PC-9 (cell line): Measurements from ENCODE around the gene INPP5J. TPM values are rescaled to one million over a fixed set of nuclear protein-coding genes. Genes with fewer than 3 reads are reported as not detected.

ENCODE experiments used
- BruUV-seq: library from RNA; stranded (reverse); fragments of 400-500 nt; replicated peaks from 2 replicates; lab custom pipeline; 2021; lab: Mats Ljungman, UMichigan
- CTCF ChIA-PET: fragments of 300-600 bp; sonication (Branson Sonifier 250); formaldehyde crosslinking; loops from one replicate; lab custom pipeline; 2022; ENCODE audit warnings: antibody characterized with exemption; lab: Charles Lee
- POLR2A ChIA-PET: fragments of 300-600 bp; sonication (Branson Sonifier 250); formaldehyde crosslinking; loops from one replicate; lab custom pipeline; 2022; ENCODE audit warnings: antibody characterized with exemption; ENCODE audit not compliant: unreplicated experiment; lab: Charles Lee
- DNase-seq, 2 experiments: peaks; one replicate each; pipeline versions ENCODE4 v3.0.0 to v3.0.0-alpha.2; 2015 to 2022; ENCODE audit warnings: mixed read lengths in 1 of 2
- H2AFZ ChIP-seq: fragments of 200-600 bp; sonication (generic); 2 replicates; pipeline ENCODE4 v1.8.1; 2017; ENCODE audit warnings: antibody characterized with exemption
- H3F3A ChIP-seq: fragments of 200-600 bp; sonication (generic); 2 replicates; pipeline ENCODE4 v1.8.1; 2017; ENCODE audit warnings: antibody characterized with exemption, mild to moderate bottlenecking, low read depth; ENCODE audit not compliant: insufficient read depth
- H3K27ac ChIP-seq: fragments of 200-600 bp; sonication (generic); 2 replicates; pipeline ENCODE4 v1.6.1; 2016; ENCODE audit warnings: mixed run types
- H3K27me3 ChIP-seq: fragments of 200-600 bp; sonication (generic); 2 replicates; pipeline ENCODE4 v1.6.1; 2016; ENCODE audit warnings: low read depth, mixed run types; ENCODE audit not compliant: insufficient read depth
- H3K36me3 ChIP-seq: fragments of 200-600 bp; sonication (generic); 2 replicates; pipeline ENCODE4 v1.6.1; 2016; ENCODE audit warnings: low read depth, mixed run types
- H3K4me1 ChIP-seq: fragments of 200-600 bp; sonication (generic); replicated peaks from 2 replicates; pipeline ENCODE4 v1.6.1; 2016; ENCODE audit warnings: mixed run types; ENCODE audit not compliant: insufficient read depth
- H3K4me2 ChIP-seq: fragments of 200-600 bp; sonication (generic); 2 replicates; pipeline ENCODE4 v1.6.1; 2017; ENCODE audit warnings: mixed run types
- H3K4me3 ChIP-seq: fragments of 200-600 bp; sonication (generic); 2 replicates; pipeline ENCODE4 v1.6.1; 2016; ENCODE audit warnings: mixed run types
- H3K79me2 ChIP-seq: fragments of 200-600 bp; sonication (generic); 2 replicates; pipeline ENCODE4 v1.6.1; 2017; ENCODE audit warnings: low read depth, mixed run types
- H3K9me2 ChIP-seq: fragments of 200-600 bp; sonication (generic); 2 replicates; pipeline ENCODE4 v1.8.1; 2017; ENCODE audit warnings: mild to moderate bottlenecking; ENCODE audit not compliant: insufficient read depth
- H3K9me3 ChIP-seq: fragments of 200-600 bp; sonication (generic); 2 replicates; pipeline ENCODE4 v1.8.1; 2016; ENCODE audit warnings: low read depth; ENCODE audit not compliant: insufficient read depth
- H4K20me1 ChIP-seq: fragments of 200-600 bp; sonication (generic); 2 replicates; pipeline ENCODE4 v1.8.1; 2017; ENCODE audit not compliant: insufficient read depth
- EZH2 ChIP-seq: fragments of 200-600 bp; sonication (generic); IDR thresholded peaks from 2 replicates; pipeline ENCODE4 v1.8.0; 2017; ENCODE audit warnings: antibody characterized with exemption, low read depth
- intact Hi-C: fragments of 100-400 bp; cut with micrococcal nuclease; formaldehyde crosslinking; loops from one replicate; pipeline ENCODE4 v1.10.0; 2022; ENCODE audit not compliant: unreplicated experiment
- total RNA-seq: library from RNA; stranded (reverse); gene quantifications from 2 replicates; pipeline ENCODE4 v1.2.3, GENCODE V29; 2021
- TF ChIP-seq, protein P1 (sequence below): fragments of 200-600 bp; sonication (generic); conservative IDR thresholded peaks from 2 replicates; pipeline ENCODE4 v1.6.1; 2017; ENCODE audit warnings: mixed run types, antibody characterized with exemption, mild to moderate bottlenecking, moderate library complexity

Gene INPP5J
- total RNA-seq, 1 experiment from 2014 or later = 1.7 TPM

DNA sequence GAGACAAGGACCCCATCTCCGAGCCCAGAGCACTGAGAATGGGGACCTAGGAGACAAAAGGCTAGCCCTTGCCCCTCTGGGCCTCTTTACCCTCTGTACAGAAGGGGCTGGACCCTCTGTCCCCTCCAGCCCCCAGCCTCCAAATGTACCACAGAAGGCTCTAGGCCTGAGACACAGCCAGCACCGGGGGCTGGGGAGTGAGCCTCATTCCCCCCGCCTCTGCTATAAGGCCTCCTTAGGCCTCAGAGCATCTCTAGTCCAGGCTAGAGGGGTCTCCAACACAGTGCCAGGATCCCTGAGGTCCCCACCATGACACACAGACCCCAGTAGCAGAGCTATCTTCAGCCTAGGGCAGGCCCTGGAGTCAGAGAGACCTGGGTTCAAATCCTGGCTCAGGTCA is 36.8 kb upstream of the INPP5J start:
- TF ChIP-seq, protein P1, sequence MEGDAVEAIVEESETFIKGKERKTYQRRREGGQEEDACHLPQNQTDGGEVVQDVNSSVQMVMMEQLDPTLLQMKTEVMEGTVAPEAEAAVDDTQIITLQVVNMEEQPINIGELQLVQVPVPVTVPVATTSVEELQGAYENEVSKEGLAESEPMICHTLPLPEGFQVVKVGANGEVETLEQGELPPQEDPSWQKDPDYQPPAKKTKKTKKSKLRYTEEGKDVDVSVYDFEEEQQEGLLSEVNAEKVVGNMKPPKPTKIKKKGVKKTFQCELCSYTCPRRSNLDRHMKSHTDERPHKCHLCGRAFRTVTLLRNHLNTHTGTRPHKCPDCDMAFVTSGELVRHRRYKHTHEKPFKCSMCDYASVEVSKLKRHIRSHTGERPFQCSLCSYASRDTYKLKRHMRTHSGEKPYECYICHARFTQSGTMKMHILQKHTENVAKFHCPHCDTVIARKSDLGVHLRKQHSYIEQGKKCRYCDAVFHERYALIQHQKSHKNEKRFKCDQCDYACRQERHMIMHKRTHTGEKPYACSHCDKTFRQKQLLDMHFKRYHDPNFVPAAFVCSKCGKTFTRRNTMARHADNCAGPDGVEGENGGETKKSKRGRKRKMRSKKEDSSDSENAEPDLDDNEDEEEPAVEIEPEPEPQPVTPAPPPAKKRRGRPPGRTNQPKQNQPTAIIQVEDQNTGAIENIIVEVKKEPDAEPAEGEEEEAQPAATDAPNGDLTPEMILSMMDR = no peak
- no peak for TF ChIP-seq EZH2
- H3F3A ChIP-seq = peaks cover 13% of the 10 kb centered on the region; the same call in 1 of the 2 replicates
- no peaks in the 10 kb centered on the region for H3K36me3 ChIP-seq
- BruUV-seq = no TSS peak
- H3K79me2 ChIP-seq = no peaks in the 10 kb centered on the region
- H2AFZ ChIP-seq = no peak overlapping the region
- intact Hi-C loops = loop anchor here (5.0 kb wide), 1 partner anchor 324 kb away; no protein-coding TSS in a partner anchor
- no peak for DNase-seq
- H3K4me2 ChIP-seq = no peak overlapping the region
- no peaks in the 10 kb centered on the region for H3K9me2 ChIP-seq
- H3K27ac ChIP-seq = no peak overlapping the region
- ChIA-PET POLR2A (no interaction called here), CTCF (no interaction called here)
- no peaks in the 10 kb centered on the region for H3K27me3 ChIP-seq
- no peaks in the 10 kb centered on the region for H3K9me3 ChIP-seq
- peaks cover 20% of the 10 kb centered on the region for H3K4me1 ChIP-seq
- no peaks in the 10 kb centered on the region; the same call in 1 of the 2 replicates for H4K20me1 ChIP-seq
- H3K4me3 ChIP-seq = no peak overlapping the region

DNA sequence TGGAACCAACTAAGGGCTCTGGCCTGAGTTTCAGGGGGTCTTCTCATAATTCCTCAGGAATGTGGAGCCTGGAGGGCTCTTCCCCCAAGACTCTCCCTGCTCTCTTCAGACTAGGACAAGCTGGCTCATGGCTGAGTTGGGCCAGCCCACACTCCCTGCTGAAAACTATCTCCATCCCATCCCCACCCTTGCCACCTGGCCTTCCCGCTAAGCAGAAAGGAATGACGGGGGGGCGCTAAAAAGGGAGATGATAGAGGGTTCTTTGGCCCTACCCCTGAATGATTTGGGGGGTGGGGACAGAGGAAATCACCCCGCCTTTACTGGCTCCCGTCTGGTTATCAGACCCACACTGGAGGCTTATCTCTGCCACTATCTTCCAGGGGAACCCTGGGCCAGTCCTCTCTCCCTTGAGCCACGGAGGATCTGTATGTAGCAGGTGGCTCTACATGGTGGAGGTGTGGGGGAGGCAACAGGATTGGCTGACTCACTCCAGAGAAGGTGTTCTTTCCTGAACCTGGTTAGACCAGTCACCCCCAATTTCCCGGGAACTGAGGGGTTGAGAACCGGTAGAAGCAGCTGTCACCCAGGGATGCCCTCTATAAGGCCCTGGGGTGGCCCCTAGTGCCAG is 35.9 kb upstream of the INPP5J start:
- BruUV-seq = no TSS peak
- TF ChIP-seq, protein P1 = no peak
- TF ChIP-seq EZH2 = no peak
- no peak overlapping the region for H3K4me2 ChIP-seq
- CTCF ChIA-PET = no interaction called here
- H3K36me3 ChIP-seq = no peaks in the 10 kb centered on the region
- peak in 1 of 2 experiments; percentile 30 for DNase-seq
- H3K79me2 ChIP-seq = no peaks in the 10 kb centered on the region
- intact Hi-C loops = loop anchor here (5.0 kb wide), 1 partner anchor 325 kb away; no protein-coding TSS in a partner anchor
- POLR2A ChIA-PET = no interaction called here
- no peak overlapping the region for H2AFZ ChIP-seq
- no peaks in the 10 kb centered on the region; the same call in 1 of the 2 replicates for H4K20me1 ChIP-seq
- H3K27me3 ChIP-seq = no peaks in the 10 kb centered on the region
- no peaks in the 10 kb centered on the region for H3K9me2 ChIP-seq
- H3K4me1 ChIP-seq = peaks cover 18% of the 10 kb centered on the region
- no peaks in the 10 kb centered on the region for H3K9me3 ChIP-seq
- H3K27ac ChIP-seq = no peak overlapping the region
- no peak overlapping the region for H3K4me3 ChIP-seq
- H3F3A ChIP-seq = peaks cover 13% of the 10 kb centered on the region; the same call in 1 of the 2 replicates

DNA sequence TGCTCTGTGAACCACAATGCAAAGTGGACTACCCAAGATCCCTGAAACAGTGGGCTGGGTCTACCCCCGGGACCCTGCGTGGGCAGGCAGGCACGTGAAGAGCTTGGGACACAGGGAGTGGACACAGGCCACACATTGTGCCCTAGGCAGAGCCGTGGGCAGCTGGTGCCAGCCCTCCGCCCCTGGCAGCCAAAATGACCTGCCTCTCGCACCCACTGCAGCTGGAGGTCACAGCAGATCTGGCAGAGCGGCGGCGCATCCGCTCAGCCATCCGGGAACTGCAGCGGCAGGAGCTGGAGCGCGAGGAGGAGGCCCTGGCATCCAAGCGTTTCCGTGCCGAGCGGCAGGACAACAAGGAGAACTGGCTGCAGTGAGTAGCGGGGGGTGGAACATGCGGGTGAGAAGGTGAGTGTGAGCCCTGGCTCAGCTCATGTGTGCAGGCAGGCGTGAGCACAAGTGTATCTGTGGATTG is 35.0 kb upstream of the INPP5J start:
- Histone ChIP-seq H3K79me2 (no peaks in the 10 kb centered on the region), H3K9me2 (no peaks in the 10 kb centered on the region), H2AFZ (no peak overlapping the region), H3K36me3 (no peaks in the 10 kb centered on the region), H3F3A (peaks cover 5% of the 10 kb centered on the region; the same call in 1 of the 2 replicates), H3K4me2 (no peak overlapping the region), H3K4me3 (no peak overlapping the region), H3K27ac (no peak overlapping the region), H3K27me3 (no peaks in the 10 kb centered on the region), H3K4me1 (peaks cover 9% of the 10 kb centered on the region), H3K9me3 (no peaks in the 10 kb centered on the region), H4K20me1 (no peaks in the 10 kb centered on the region; the same call in 1 of the 2 replicates)
- no TSS peak for BruUV-seq
- DNase-seq = no peak
- ChIA-PET CTCF (no interaction called here), POLR2A (no interaction called here)
- no peak for TF ChIP-seq EZH2
- TF ChIP-seq, protein P1 = no peak
- intact Hi-C loops = loop anchor here (5.0 kb wide), 1 partner anchor 325 kb away; no protein-coding TSS in a partner anchor
